HL-60 (cell line): Measurements from ENCODE around the gene DHFR.

Experiments
- CTCF ChIP-seq: IDR thresholded peaks from one replicate; pipeline ENCODE4 v1.5.1; 2011; ENCODE audit warnings: low read length, control low read depth, inconsistent platforms; ENCODE audit not compliant: insufficient read depth
- GABPA ChIP-seq: IDR thresholded peaks from 2 replicates; pipeline ENCODE4 v1.6.1; 2012; ENCODE audit warnings: low read depth

GRCh38 chr5:80594810-80595209 is 60.0 kb downstream of the DHFR start:
- TF ChIP-seq CTCF (no peak), GABPA (no peak)
